Middle frontal gyrus (tissue), 1 donor: ENCODE data around the gene EVC2.
"Not testable (repeated sequence)": the region's sequence is repeated elsewhere in the genome, so short reads cannot be mapped to it uniquely, and the experiment has no call there.

Experiments used
- DNase-seq: peaks from one replicate; pipeline ENCODE4 v3.0.0-alpha.2; 2015; ENCODE audit warnings: low spot score; ENCODE audit errors: extremely low spot score

The EVC2 gene

GRCh38 chr4:5626913-5627312 is 81.4 kb downstream of the EVC2 start:
- no peak for DNase-seq

- DNase-seq, result no peak
Measured at GRCh38 chr4:5622596-5622995, 85.8 kb downstream of the EVC2 start.

GRCh38 chr4:5619913-5620625 is 88.3 kb downstream of the EVC2 start:
- no peak for DNase-seq

- no peak for DNase-seq
Measured at GRCh38 chr4:5618051-5618960, 90.1 kb downstream of the EVC2 start.

- no peak for DNase-seq
Measured at GRCh38 chr4:5616331-5616950, 91.9 kb downstream of the EVC2 start.

- no peak for DNase-seq
Measured at GRCh38 chr4:5615496-5616075, 92.8 kb downstream of the EVC2 start.

- no peak for DNase-seq
Measured at GRCh38 chr4:5611750-5612149, 96.6 kb downstream of the EVC2 start.

GRCh38 chr4:5609306-5610007 is 98.9 kb downstream of the EVC2 start:
- DNase-seq, result no peak

GRCh38 chr4:5593828-5594227 is 114.5 kb downstream of the EVC2 start:
- not testable (repeated sequence) for DNase-seq

- no peak for DNase-seq
Measured at GRCh38 chr4:5592272-5592671, 116.1 kb downstream of the EVC2 start.

GRCh38 chr4:5589495-5589894 is 118.9 kb downstream of the EVC2 start:
- no peak for DNase-seq

- DNase-seq, result no peak
Measured at GRCh38 chr4:5588046-5588445, 120.3 kb downstream of the EVC2 start.

- DNase-seq, result no peak
Measured at GRCh38 chr4:5575941-5576340, 132.4 kb downstream of the EVC2 start.

GRCh38 chr4:5574386-5574785 is 134.0 kb downstream of the EVC2 start:
- DNase-seq, result no peak

GRCh38 chr4:5573965-5574364 is 134.4 kb downstream of the EVC2 start:
- no peak for DNase-seq

- no peak for DNase-seq
Measured at GRCh38 chr4:5572751-5573150, 135.6 kb downstream of the EVC2 start.

- DNase-seq, result no peak
Measured at GRCh38 chr4:5572114-5572513, 136.2 kb downstream of the EVC2 start.

- DNase-seq, result no peak
Measured at GRCh38 chr4:5571646-5572045, 136.7 kb downstream of the EVC2 start.

- DNase-seq, result no peak
Measured at GRCh38 chr4:5569451-5569850, 138.9 kb downstream of the EVC2 start.

- no peak for DNase-seq
Measured at GRCh38 chr4:5568931-5569330, 139.4 kb downstream of the EVC2 start.

GRCh38 chr4:5568336-5568735 is 140.0 kb downstream of the EVC2 start:
- no peak for DNase-seq
